ENCODE results near the gene WSCD1.

DNA sequence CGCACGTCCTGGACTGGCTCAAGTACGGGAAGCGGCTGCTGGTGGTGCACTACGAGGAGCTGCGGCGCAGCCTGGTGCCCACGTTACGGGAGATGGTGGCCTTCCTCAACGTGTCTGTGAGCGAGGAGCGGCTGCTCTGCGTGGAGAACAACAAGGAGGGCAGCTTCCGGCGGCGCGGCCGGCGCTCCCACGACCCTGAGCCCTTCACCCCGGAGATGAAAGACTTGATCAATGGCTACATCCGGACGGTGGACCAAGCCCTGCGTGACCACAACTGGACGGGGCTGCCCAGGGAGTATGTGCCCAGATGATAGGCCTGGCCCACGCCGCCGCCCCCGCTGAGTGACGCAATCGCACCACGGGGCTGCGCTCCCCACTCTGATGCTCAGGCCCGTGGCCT lies 50.2 kb downstream of the WSCD1 start:
- TF ChIP-seq POLR2AphosphoS5 (IDR thresholded peaks at IDR 0.05; ENCODE audit: insufficient read depth, low read depth, low read length) (no peak), POLR2A (IDR thresholded peaks at IDR 0.05; ENCODE audit: low read depth, low read length) (no peak)
- TF ChIP-seq, protein P1, sequence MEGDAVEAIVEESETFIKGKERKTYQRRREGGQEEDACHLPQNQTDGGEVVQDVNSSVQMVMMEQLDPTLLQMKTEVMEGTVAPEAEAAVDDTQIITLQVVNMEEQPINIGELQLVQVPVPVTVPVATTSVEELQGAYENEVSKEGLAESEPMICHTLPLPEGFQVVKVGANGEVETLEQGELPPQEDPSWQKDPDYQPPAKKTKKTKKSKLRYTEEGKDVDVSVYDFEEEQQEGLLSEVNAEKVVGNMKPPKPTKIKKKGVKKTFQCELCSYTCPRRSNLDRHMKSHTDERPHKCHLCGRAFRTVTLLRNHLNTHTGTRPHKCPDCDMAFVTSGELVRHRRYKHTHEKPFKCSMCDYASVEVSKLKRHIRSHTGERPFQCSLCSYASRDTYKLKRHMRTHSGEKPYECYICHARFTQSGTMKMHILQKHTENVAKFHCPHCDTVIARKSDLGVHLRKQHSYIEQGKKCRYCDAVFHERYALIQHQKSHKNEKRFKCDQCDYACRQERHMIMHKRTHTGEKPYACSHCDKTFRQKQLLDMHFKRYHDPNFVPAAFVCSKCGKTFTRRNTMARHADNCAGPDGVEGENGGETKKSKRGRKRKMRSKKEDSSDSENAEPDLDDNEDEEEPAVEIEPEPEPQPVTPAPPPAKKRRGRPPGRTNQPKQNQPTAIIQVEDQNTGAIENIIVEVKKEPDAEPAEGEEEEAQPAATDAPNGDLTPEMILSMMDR (IDR thresholded peaks at IDR 0.05; ENCODE audit: extremely low read depth in 1 of 2, insufficient read depth in 1 of 2, low read depth in 1 of 2, low read length in 2 of 2): no peak
- TF ChIP-seq, protein P2, sequence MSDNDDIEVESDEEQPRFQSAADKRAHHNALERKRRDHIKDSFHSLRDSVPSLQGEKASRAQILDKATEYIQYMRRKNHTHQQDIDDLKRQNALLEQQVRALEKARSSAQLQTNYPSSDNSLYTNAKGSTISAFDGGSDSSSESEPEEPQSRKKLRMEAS (IDR thresholded peaks at IDR 0.05; ENCODE audit: insufficient read depth, insufficient read length): no peak

Data from endothelial cell of umbilical vein (primary cell).